HG02642 (cell line): Measurements from ENCODE around the gene NSUN6.

Experiments
- ATAC-seq: cut with Tn5 transposase; IDR thresholded peaks from one replicate; pipeline ENCODE4 v1.9.1; 2021; ENCODE audit warnings: mild to moderate bottlenecking; ENCODE audit not compliant: unreplicated experiment, poor library complexity

The NSUN6 gene

DNA sequence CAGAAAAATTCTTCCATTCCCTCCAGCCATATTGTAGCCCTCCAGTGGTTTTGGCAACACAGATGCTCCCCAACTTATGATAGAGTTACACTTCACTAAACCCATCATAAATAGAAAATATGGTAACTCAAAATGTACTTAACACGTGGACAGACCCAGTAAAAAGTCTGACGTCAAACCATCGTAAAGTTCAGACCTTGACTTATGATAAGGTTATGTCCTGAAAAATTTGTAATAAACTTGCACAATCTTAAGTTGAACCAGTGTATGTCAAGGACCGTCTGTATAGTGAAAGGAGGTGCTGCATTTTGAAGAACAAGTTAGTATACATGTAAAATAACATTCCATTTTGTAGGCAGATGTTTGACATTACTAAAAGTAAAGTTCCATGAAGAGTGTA, 142.8 kb downstream of the NSUN6 start:
- ATAC-seq = no peak

DNA sequence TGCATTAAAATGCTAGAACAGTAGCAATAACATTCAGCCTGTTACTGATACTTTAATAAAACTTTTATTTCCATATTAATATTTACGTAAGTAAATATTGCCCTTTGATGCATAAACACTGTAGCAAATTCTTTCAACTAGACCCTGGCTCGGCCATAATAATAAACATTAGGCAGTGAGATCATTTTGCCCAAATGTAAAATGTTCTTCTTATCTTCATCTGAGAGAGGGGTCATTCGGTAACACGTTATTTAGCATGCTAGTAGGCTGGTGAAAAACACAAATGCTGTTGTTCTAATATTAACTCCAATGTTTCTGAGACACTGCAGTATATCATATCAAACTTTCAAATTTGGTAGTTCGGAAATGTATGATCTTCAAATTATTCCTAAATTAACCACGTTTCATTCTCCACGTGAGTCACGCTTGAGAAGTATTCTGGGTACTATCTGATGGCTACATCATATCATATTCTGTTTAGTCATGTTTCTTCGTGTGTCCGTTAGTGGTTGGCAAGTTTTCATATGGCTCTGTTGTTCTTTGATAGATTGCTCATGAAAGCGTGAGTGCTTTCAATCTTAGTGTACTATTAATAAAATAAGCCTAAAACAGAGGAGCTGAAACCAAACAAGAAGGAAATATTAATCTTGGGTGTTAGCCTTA, 145.8 kb downstream of the NSUN6 start:
- no peak for ATAC-seq

DNA sequence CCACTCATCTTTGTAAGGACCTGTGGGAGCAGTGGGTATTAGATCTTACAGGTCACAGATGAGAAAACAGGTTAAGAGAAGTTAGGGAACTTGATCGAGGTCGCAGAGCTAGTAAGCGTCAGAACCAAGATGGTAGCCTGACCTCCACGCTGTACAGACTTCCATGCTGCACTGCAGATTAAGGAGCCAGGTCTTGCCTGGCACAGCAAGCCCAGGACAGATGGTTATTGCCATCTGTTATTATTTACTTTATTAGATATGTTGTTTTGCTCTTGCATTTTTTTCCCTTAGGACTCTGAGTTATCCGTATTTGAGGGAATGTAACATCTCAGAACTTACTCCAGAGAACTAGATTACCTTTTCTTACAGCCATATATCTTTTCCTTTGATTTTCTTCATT, 147.2 kb downstream of the NSUN6 start:
- no peak for ATAC-seq

DNA sequence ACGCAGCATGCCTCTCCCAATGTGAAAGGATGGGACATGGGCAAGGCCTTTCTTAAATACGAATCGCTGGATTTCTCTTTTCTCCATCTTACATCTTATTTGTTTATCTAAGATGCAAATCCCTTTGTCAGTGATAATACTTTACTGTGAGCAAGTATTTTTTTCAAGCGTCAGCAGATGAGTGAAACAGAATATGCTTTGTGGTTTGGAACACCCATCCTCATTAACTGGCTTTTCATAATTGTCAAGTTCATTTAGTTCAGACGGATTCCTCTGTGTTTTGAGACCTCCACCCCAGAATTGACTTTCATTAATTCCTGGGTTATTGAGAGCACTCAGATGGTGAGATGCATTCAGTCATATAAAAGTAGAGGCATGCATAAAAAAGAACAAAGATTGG, 149.8 kb downstream of the NSUN6 start:
- no peak for ATAC-seq

DNA sequence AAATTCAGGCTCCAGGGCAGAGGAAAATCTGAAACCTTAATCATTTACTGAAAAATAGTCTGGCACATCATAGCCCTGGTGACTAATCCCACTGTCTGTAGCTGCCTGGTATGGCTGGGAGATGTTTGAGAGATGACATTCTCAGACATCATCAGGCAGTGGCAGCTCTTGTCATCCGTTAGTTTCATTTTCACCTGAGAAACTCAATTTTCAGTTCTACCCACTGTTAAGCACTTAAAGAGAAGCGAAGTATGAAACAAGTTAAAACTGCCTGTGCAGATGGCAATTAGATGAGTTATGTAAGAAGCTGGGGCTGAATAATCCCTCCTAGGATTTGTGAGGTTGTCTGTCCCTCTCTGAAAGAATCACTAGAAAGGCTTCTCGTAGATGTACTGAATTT, 150.2 kb downstream of the NSUN6 start:
- peak; percentile 87 for ATAC-seq

- no peak for ATAC-seq
These were observed 150.8 kb downstream of the NSUN6 start for GRCh38 chr10:18500576-18500975.

DNA sequence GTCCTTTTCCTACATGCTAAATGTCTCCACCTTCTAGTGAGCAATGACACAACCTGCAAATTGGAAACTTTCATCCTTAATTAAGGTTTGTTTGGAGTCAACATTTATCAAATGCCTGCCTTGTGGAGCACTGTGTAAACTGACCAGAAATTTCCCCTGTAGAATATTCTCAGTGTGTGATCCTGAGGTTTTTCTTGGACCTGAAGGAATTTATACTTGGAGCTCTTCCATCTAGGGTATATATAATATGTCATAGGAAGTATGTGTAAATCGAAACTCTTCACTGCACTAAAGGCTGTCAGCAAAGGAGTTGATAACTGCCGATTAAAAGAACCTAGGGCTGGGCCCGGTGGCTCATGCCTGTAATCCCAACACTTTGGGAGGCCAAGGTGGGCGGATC, 152.4 kb downstream of the NSUN6 start:
- no peak for ATAC-seq

DNA sequence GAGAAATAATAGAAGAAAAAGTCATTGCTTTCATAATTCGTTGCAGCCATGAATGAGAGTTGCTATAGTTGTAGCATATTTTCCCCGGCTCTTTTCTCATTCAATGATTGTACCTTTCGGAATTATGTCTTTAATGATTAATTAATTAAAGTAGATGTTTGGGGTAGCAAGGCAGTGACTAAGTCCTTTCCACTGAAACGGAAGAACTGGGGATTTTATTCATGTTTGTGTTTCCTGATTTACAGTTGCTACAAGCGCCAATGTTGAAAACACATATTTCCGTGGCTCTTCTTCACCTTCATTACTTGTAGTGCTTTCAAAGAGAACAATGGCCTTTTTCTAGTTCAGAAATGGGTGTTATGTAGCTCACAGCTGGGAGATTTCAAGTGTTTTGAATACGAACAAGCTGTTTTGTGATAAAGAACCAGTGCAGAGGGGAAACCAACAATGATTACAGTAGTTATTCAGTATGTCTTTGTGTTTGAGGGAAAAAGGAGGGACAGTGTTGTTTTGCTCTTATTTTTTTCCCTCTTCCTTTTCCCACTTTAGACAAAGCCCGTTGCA, 153.5 kb downstream of the NSUN6 start:
- no peak for ATAC-seq
